BE2C (cell line): ENCODE data around the gene DENND1A.
A peak's percentile ranks its signal among the peaks of the same experiment; 100 is the strongest.

Experiments
- DNase-seq: peaks from one replicate; pipeline ENCODE4 v3.0.0-alpha.2; 2020
- H3K27me3 ChIP-seq: fragments of 250-450 bp; sonication (Bioruptor Pico); 2 replicates; pipeline ENCODE4 v1.5.1; 2020; ENCODE audit warnings: mild to moderate bottlenecking
- H3K36me3 ChIP-seq: fragments of 250-450 bp; sonication (Bioruptor Pico); 2 replicates; pipeline ENCODE4 v1.5.1; 2020; ENCODE audit warnings: mild to moderate bottlenecking
- H3K4me1 ChIP-seq: fragments of 250-450 bp; sonication (Bioruptor Pico); 2 replicates; pipeline ENCODE4 v1.5.1; 2020
- H3K4me3 ChIP-seq: 2 replicates; pipeline ENCODE4 v1.5.1; 2011; ENCODE audit warnings: low read depth, low read length
- H3K9me3 ChIP-seq: fragments of 250-450 bp; sonication (Bioruptor Pico); 2 replicates; pipeline ENCODE4 v1.5.1; 2020
- CTCF ChIP-seq: IDR thresholded peaks from 2 replicates; pipeline ENCODE4 v1.5.1; 2012; ENCODE audit warnings: mild to moderate bottlenecking, low read depth, low read length

Gene DENND1A

DNA sequence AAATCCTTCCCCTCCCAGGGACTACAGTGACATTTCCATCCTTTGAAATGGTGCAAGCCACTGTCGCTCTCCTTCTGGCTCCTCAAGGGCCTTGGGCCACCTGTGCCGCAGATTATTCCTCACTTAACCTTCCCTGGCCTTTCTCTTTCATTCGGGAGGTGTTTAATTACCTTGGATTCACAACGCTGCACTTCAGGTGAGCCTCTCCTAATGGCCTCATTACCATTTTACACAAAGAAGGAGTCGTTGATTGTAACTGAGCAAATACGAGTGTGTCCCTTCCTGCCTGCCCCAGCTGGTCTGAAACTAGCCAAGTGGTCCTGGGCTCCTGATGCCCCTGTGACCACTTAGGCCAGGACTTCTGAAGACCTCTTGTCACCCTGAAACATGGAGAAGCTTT, 368.9 kb downstream of the DENND1A start:
- Histone ChIP-seq H3K9me3 (no peaks in the 10 kb centered on the region), H3K4me1 (no peaks in the 10 kb centered on the region), H3K36me3 (no peaks in the 10 kb centered on the region), H3K4me3 (no peak overlapping the region), H3K27me3 (no peaks in the 10 kb centered on the region)
- DNase-seq, result no peak
- no peak for TF ChIP-seq CTCF

DNA sequence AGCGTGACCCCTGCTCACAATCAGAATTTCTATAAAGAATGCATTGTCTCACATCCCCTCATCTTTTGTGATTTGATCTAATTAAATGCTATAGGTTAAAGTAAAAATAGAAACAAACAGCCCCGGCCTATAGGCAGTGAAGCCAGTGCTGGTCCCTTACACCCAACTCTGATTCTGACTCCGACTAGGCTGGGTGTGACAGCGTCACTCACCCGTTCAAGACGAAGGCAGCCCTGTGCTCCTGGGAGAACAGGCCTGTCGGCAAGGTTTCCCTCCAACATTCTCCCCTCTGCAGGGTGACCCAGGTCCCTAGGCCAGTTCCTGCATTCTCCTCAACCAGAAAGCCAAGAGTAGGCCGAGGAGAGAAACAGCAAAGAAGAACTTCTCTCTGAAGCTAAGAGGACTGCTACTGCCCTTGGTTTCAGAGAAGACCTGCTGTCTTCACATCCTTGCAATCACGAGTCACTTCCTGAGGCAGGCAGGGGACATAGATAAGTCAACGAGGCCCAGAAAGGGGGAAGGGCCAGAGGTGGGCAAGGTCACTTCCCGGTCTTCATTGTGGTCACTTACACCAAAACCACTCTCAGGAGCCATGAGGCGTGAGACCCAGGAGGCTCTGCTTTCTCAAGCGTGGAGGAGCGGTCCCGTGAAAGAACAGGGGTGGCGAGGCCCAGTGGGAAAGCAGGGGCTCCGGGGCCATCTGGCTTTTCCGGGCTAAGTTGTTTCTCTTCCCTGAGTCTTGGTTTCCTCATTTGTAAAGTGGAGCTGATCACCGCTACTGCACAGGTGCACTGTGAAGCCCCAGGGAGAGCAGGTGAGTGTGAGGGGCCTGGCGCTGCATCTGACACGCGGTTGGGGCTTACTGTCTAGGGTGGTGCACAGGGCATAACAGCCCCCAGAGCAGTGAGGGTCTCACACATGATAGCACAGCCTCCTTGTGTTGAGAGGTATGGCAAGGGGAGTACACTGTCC, 373.2 kb downstream of the DENND1A start:
- H3K4me3 ChIP-seq, result no peak overlapping the region
- H3K4me1 ChIP-seq, result no peaks in the 10 kb centered on the region
- H3K27me3 ChIP-seq, result no peaks in the 10 kb centered on the region
- H3K9me3 ChIP-seq, result no peaks in the 10 kb centered on the region
- no peak for TF ChIP-seq CTCF
- no peaks in the 10 kb centered on the region for H3K36me3 ChIP-seq
- no peak for DNase-seq

DNA sequence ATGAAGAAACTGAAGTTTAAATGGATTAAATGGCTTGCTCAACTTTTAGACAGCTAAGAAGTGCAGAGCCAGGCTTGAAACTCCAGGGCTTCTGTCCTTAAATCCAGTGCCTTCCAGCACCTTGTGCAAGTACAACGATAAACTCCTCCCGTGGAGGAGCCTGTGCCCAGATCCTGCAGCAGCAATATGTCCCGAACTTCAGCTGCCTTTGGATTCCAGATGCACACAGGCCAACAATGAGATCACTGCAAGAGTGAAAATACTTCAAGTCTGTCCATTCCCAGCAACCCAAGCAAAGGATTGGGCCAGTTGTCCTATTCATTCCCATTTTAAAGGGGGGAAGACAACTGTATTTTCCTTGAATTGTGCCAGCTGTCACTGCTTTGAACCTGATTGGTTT, 374.3 kb downstream of the DENND1A start:
- DNase-seq, result no peak
- Histone ChIP-seq H3K36me3 (no peaks in the 10 kb centered on the region), H3K4me1 (peaks cover 9% of the 10 kb centered on the region), H3K9me3 (no peaks in the 10 kb centered on the region), H3K4me3 (no peak overlapping the region), H3K27me3 (no peaks in the 10 kb centered on the region)
- TF ChIP-seq CTCF, result no peak

DNA sequence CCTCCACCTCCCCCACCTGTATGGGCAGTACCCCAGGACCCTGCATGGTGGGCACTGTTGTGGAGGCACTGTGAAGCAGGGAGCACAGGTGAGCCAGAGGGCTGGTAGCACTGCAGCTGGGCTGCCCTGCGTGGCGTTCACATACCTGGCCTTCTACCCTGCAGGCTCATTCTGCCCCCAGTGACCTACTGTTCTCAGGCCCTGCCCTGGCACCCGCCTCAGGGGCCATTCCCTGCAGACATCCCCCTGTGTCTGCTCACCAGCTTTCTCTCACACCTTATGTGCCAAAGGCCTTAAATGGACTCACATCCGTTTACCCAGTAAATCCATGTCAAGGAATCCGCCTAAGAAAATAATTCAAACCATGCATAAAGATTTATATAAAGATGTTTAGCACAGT, 377.4 kb downstream of the DENND1A start:
- no peak for TF ChIP-seq CTCF
- no peaks in the 10 kb centered on the region for H3K9me3 ChIP-seq

GRCh38 chr9:123551734-123552133, 378.2 kb downstream of the DENND1A start:
- Histone ChIP-seq H3K27me3 (no peaks in the 10 kb centered on the region), H3K36me3 (no peaks in the 10 kb centered on the region), H3K4me3 (no peak overlapping the region), H3K4me1 (peaks cover 14% of the 10 kb centered on the region), H3K9me3 (no peaks in the 10 kb centered on the region)
- TF ChIP-seq CTCF, result no peak
- DNase-seq, result no peak

More for the DNA sequence above, 377.4 kb downstream of the DENND1A start:
- Histone ChIP-seq H3K4me3 (no peak overlapping the region), H3K4me1 (peaks cover 14% of the 10 kb centered on the region), H3K36me3 (no peaks in the 10 kb centered on the region), H3K27me3 (no peaks in the 10 kb centered on the region)
- no peak for DNase-seq

DNA sequence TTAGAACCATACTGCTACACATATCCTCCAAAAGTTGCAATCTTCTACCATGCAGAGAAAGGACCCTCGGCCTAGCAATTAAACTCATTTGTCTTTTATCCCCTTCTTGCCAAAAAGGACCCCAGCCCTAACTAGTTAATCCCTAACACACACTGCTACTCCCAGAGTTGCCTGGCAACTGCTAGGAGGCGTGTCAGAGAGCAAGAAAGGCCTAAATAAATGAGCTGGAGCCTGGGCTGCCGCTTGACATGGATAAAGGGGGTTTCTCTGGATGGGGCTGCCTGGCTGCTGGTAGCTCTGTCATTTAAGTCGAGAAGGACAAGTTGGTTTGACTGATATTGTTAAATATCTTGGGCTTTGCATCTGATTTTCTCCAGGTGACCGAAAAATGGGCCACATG, 379.1 kb downstream of the DENND1A start:
- Histone ChIP-seq H3K27me3 (no peaks in the 10 kb centered on the region), H3K9me3 (no peaks in the 10 kb centered on the region), H3K4me3 (no peak overlapping the region), H3K4me1 (peaks cover 14% of the 10 kb centered on the region), H3K36me3 (no peaks in the 10 kb centered on the region)
- DNase-seq, result peak; percentile 32
- no peak for TF ChIP-seq CTCF
